Neuron (in vitro differentiated cells): ENCODE results near the gene MAGED1.

ENCODE experiments used
- H2AFZ ChIP-seq: one replicate; pipeline ENCODE4 v1.6.1; 2013; ENCODE audit warnings: low read depth, mild to moderate bottlenecking, inconsistent platforms, low read length, moderate library complexity
- H3K27me3 ChIP-seq: one replicate; pipeline ENCODE4 v1.6.1; 2013; ENCODE audit warnings: low read length; ENCODE audit not compliant: insufficient read depth
- H3K36me3 ChIP-seq: one replicate; pipeline ENCODE4 v1.6.1; 2013; ENCODE audit warnings: low read length; ENCODE audit not compliant: insufficient read depth
- H3K4me1 ChIP-seq: one replicate; pipeline ENCODE4 v1.6.1; 2013; ENCODE audit warnings: low read length; ENCODE audit not compliant: insufficient read depth
- H3K4me3 ChIP-seq: 2 replicates; pipeline ENCODE4 v1.5.1; 2013; ENCODE audit warnings: mild to moderate bottlenecking, low read length, moderate library complexity
- H3K9me3 ChIP-seq: one replicate; pipeline ENCODE4 v1.6.1; 2013; ENCODE audit warnings: low read length

Gene MAGED1, protein sequence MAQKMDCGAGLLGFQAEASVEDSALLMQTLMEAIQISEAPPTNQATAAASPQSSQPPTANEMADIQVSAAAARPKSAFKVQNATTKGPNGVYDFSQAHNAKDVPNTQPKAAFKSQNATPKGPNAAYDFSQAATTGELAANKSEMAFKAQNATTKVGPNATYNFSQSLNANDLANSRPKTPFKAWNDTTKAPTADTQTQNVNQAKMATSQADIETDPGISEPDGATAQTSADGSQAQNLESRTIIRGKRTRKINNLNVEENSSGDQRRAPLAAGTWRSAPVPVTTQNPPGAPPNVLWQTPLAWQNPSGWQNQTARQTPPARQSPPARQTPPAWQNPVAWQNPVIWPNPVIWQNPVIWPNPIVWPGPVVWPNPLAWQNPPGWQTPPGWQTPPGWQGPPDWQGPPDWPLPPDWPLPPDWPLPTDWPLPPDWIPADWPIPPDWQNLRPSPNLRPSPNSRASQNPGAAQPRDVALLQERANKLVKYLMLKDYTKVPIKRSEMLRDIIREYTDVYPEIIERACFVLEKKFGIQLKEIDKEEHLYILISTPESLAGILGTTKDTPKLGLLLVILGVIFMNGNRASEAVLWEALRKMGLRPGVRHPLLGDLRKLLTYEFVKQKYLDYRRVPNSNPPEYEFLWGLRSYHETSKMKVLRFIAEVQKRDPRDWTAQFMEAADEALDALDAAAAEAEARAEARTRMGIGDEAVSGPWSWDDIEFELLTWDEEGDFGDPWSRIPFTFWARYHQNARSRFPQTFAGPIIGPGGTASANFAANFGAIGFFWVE

GRCh38 chrX:51892921-51893745, at the start of gene MAGED1:
MAGED1 (plus strand) TSS chrX:51893623; CDS start chrX:51894305, 682 bp downstream.
- Histone ChIP-seq H3K36me3 (peaks cover 25% of the 10 kb centered on the region), H3K27me3 (no peaks in the 10 kb centered on the region), H3K9me3 (no peaks in the 10 kb centered on the region), H2AFZ (no peak within 1 kb of the TSS), H3K4me1 (peaks cover 26% of the 10 kb centered on the region), H3K4me3 (peak within 1 kb of the TSS; percentile 87)

GRCh38 chrX:51847463-51847862, 46.0 kb upstream of the MAGED1 start:
- Histone ChIP-seq H2AFZ (no peak overlapping the region), H3K4me3 (no peak overlapping the region), H3K36me3 (peaks cover 4% of the 10 kb centered on the region), H3K9me3 (no peaks in the 10 kb centered on the region), H3K27me3 (no peaks in the 10 kb centered on the region), H3K4me1 (peaks cover 10% of the 10 kb centered on the region)

DNA sequence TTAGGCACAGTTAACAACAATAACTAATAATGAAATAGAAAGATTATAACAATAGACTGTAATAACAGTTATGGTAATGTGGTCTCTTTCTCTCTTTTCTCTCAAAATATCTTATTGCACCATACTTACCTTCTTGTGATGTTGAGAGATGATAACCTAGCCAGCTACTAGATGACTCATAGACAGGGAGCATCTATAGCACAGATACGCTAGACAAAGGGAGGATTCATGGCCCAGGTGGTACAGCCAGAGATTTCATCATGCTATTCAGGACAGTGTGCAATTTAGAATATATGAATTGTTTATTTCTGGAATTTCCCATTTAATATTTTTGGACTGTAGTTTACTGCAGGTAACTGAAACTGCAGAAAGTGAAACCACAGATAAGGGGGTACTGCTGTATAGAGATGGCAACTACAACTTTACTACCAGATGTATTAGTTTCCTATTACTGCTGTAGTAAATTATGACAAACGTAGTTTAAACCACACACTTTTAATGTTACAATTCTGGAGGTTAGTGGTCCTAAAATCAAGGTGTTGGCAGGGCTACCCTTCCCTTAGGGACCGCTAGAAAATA, 41.8 kb upstream of the MAGED1 start:
- no peak overlapping the region for H2AFZ ChIP-seq
- peaks cover 25% of the 10 kb centered on the region for H3K4me1 ChIP-seq
- H3K36me3 ChIP-seq: peaks cover 2% of the 10 kb centered on the region
- no peaks in the 10 kb centered on the region for H3K27me3 ChIP-seq
- peaks cover 3% of the 10 kb centered on the region for H3K9me3 ChIP-seq
- no peak overlapping the region for H3K4me3 ChIP-seq

DNA sequence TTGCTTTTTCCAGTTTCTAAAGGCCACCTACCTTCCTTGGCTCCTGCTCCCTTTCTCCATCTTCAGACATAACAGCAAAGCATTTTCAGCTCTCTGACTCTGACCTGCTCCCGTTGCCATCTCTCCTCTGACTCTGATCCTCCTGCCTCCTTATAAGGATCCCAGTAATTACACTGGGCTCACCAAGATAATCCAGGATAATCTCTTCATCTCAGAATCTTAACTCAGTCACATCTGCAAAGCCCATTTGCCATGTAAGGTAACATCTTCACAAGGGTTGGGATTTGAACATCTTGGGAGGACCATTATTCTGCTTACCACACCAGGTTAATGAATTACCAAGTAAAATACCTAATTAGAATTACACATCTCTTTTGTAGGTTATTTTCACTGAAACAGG, 41.3 kb upstream of the MAGED1 start:
- H2AFZ ChIP-seq: no peak overlapping the region
- peaks cover 2% of the 10 kb centered on the region for H3K36me3 ChIP-seq
- peaks cover 25% of the 10 kb centered on the region for H3K4me1 ChIP-seq
- H3K9me3 ChIP-seq: peaks cover 6% of the 10 kb centered on the region
- H3K4me3 ChIP-seq: no peak overlapping the region
- H3K27me3 ChIP-seq: no peaks in the 10 kb centered on the region

GRCh38 chrX:51852621-51853020, 40.8 kb upstream of the MAGED1 start:
- Histone ChIP-seq H3K4me1 (peaks cover 25% of the 10 kb centered on the region), H3K4me3 (no peak overlapping the region), H3K36me3 (peaks cover 4% of the 10 kb centered on the region), H3K27me3 (no peaks in the 10 kb centered on the region), H2AFZ (no peak overlapping the region), H3K9me3 (peaks cover 6% of the 10 kb centered on the region)

DNA sequence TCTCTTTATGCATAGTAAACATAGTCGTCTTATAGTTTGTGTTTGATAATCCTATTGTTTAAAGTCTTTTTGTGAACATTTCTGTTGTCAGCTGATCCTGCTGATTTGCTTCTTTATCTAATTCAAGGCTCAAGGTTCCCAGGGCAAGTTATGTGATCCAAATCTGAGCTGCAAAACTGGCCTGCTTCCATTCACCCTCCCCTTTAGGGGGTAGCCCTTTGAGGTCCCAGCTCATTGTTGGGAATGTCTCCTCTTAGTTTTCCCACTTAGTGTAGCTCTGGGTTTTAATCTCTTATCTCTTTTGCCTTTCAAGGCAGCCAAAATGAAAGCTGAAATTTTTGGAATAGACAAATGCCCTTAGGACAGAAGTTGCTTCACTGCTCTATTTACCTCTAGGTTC, 40.2 kb upstream of the MAGED1 start:
- Histone ChIP-seq H2AFZ (no peak overlapping the region), H3K36me3 (peaks cover 4% of the 10 kb centered on the region), H3K4me3 (no peak overlapping the region), H3K9me3 (peaks cover 11% of the 10 kb centered on the region), H3K4me1 (peaks cover 25% of the 10 kb centered on the region), H3K27me3 (no peaks in the 10 kb centered on the region)

DNA sequence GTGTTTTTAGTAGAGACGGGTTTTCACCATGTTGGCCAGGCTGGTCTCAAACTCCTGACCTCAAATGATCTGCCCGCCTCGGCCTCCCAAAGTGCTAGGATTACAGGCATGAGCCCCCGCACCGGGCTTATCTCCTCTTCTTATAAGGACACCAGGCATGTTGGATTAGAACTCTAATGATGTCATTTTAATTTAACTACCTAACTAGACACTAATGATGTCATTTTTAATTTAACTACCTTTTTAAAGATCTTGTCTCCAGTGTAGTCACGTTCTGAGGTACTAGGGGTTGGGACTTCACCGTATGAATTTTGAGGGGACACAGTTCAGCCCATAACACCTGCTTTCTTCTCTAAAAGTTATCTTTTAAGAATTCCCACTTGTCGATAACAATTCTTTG, 37.7 kb upstream of the MAGED1 start:
- no peaks in the 10 kb centered on the region for H3K27me3 ChIP-seq
- H3K9me3 ChIP-seq: peaks cover 14% of the 10 kb centered on the region
- H3K4me1 ChIP-seq: peaks cover 25% of the 10 kb centered on the region
- H3K36me3 ChIP-seq: peaks cover 4% of the 10 kb centered on the region
- H3K4me3 ChIP-seq: no peak overlapping the region
- H2AFZ ChIP-seq: no peak overlapping the region

GRCh38 chrX:51857159-51857733, 36.2 kb upstream of the MAGED1 start:
- Histone ChIP-seq H3K4me3 (no peak overlapping the region), H2AFZ (no peak overlapping the region), H3K9me3 (peaks cover 14% of the 10 kb centered on the region), H3K4me1 (peaks cover 17% of the 10 kb centered on the region), H3K36me3 (peaks cover 4% of the 10 kb centered on the region), H3K27me3 (no peaks in the 10 kb centered on the region)

DNA sequence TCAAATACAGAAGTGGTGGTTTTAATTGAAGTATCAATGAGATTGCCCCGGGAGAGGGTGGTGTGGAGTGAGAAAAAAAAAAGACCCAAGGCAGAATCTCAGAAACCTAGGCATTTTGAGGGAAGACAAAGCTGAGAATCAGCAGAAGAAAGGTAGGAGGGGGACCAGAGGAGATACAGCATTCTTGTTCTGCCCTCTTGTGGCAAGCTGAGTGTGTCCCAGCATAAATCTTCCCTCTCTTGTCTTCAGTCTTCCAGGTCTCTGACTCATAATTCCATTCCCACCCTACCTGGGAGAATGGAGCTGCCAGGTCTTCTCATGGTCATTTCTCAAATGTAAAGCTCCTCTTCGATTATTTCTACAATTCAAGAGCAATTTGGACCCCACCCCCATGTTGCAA, 32.7 kb upstream of the MAGED1 start:
- Histone ChIP-seq H3K4me3 (no peak overlapping the region), H3K27me3 (no peaks in the 10 kb centered on the region), H3K36me3 (peaks cover 4% of the 10 kb centered on the region), H3K4me1 (peaks cover 2% of the 10 kb centered on the region), H3K9me3 (peaks cover 14% of the 10 kb centered on the region), H2AFZ (no peak overlapping the region)

- H3K27me3 ChIP-seq: no peaks in the 10 kb centered on the region
- no peak overlapping the region for H2AFZ ChIP-seq
- H3K4me1 ChIP-seq: peaks cover 11% of the 10 kb centered on the region
- no peak overlapping the region for H3K4me3 ChIP-seq
- peaks cover 5% of the 10 kb centered on the region for H3K9me3 ChIP-seq
- peaks cover 2% of the 10 kb centered on the region for H3K36me3 ChIP-seq
Measured at GRCh38 chrX:51862920-51863319, 30.5 kb upstream of the MAGED1 start.

DNA sequence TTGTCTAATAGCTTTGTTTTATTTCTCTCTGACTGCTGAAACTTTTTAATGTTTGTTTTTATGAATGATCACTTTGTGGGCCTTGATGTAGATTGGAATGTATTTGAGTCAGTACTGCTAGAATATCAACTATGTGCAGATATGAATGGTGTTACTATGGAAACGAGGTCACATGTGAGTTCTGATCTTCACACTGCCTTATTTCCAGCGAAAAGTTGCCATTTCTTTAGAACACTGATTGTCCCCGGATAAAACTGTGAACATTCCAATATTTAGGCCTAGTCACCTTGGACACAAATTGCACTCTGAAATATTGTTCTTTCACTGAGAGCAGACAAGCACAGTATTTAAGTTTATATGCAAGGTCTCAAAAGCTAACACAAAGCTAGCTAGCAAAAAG, 27.2 kb upstream of the MAGED1 start:
- no peaks in the 10 kb centered on the region for H3K9me3 ChIP-seq
- H2AFZ ChIP-seq: no peak overlapping the region
- H3K36me3 ChIP-seq: peaks cover 2% of the 10 kb centered on the region
- H3K27me3 ChIP-seq: no peaks in the 10 kb centered on the region
- H3K4me1 ChIP-seq: peaks cover 11% of the 10 kb centered on the region
- H3K4me3 ChIP-seq: no peak overlapping the region

- H3K4me1 ChIP-seq: peaks cover 11% of the 10 kb centered on the region
- H3K9me3 ChIP-seq: no peaks in the 10 kb centered on the region
- no peak overlapping the region for H3K4me3 ChIP-seq
- no peak overlapping the region for H2AFZ ChIP-seq
- no peaks in the 10 kb centered on the region for H3K27me3 ChIP-seq
- H3K36me3 ChIP-seq: peaks cover 2% of the 10 kb centered on the region
Measured at GRCh38 chrX:51867626-51868025, 25.8 kb upstream of the MAGED1 start.
